Measurements from ENCODE around the gene SPRR1A. TPM values are rescaled to one million over a fixed set of nuclear protein-coding genes. Genes with fewer than 3 reads are reported as not detected.

SPRR1A gene
- total RNA-seq, 2 donors from 2014 or later: not detected

DNA sequence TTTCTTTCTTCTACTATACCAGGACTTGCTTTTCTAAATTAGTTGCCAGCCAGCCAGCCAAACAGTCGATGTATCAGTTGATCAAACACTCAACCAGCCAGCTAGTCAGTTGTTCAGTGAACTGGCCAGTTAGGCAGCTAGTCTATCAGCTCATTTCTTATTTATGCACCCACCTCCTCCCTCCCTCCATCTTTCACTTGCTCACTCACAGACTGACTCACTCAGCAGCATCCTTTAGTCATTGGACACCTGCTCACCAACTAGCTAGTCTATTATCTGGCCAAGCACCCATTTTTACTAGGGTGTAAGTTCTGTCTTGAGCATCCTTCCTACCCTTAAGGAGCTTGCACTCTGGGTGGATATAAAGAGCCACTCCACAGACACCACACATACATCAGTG lies 19.3 kb upstream of the SPRR1A start:
- WGBS, 2 experiments (ENCODE audit: insufficient coverage in 1 of 2, insufficient read length in 1 of 2): 46 to 57% methylated on average over 1 of the region's 1 CpG
- Histone ChIP-seq H3K4me3 (ENCODE audit: low read length) (no peak overlapping the region), H3K27ac (ENCODE audit: low read depth, low read length) (no peak overlapping the region), H3K4me1 (ENCODE audit: control insufficient read depth, insufficient read depth, low read length) (no peaks in the 10 kb centered on the region), H3K9ac (ENCODE audit: extremely low read depth, low read length, poor library complexity, severe bottlenecking) (no peak overlapping the region), H3K27me3 (ENCODE audit: control insufficient read depth, insufficient read depth, low read length, poor library complexity, severe bottlenecking) (no peaks in the 10 kb centered on the region), H3K36me3 (ENCODE audit: control insufficient read depth, insufficient read depth, low read length) (no peaks in the 10 kb centered on the region), H3K9me3 (ENCODE audit: control insufficient read depth, low read length) (peaks cover 31% of the 10 kb centered on the region)
- H3K4me3 Mint-ChIP-seq: no peak overlapping the region
- DNase-seq: no peak
- peaks cover 3% of the 10 kb centered on the region for H3K27me3 Mint-ChIP-seq (ENCODE audit: insufficient read depth)
- H3K36me3 Mint-ChIP-seq (ENCODE audit: low read depth): no peaks in the 10 kb centered on the region
- H3K4me1 Mint-ChIP-seq: peaks cover 1% of the 10 kb centered on the region
- TF ChIP-seq, protein P1, sequence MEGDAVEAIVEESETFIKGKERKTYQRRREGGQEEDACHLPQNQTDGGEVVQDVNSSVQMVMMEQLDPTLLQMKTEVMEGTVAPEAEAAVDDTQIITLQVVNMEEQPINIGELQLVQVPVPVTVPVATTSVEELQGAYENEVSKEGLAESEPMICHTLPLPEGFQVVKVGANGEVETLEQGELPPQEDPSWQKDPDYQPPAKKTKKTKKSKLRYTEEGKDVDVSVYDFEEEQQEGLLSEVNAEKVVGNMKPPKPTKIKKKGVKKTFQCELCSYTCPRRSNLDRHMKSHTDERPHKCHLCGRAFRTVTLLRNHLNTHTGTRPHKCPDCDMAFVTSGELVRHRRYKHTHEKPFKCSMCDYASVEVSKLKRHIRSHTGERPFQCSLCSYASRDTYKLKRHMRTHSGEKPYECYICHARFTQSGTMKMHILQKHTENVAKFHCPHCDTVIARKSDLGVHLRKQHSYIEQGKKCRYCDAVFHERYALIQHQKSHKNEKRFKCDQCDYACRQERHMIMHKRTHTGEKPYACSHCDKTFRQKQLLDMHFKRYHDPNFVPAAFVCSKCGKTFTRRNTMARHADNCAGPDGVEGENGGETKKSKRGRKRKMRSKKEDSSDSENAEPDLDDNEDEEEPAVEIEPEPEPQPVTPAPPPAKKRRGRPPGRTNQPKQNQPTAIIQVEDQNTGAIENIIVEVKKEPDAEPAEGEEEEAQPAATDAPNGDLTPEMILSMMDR (conservative IDR thresholded peaks at IDR 0.05): no peak
- no peak overlapping the region for H3K27ac Mint-ChIP-seq
- H3K9me3 Mint-ChIP-seq: peaks cover 41% of the 10 kb centered on the region

DNA sequence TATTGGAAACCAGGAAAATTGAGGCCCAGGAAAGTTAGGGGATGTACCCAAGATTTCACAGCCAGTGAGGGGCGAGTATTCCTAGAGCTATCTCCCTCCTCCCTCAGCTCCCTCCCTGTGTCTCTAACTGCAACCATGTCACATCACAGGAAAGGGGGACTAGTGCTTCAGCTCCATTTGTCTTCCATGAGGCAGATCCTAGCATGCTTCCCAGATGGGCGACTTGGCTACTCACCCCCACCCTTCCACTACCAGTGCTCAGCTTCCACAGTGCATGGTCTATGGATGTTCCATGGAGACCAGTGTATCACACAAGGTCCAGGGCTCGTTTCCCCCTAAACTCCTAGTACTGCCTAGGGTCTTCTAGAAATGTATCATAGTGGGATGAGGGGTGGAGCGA lies 18.0 kb upstream of the SPRR1A start:
- peaks cover 42% of the 10 kb centered on the region for H3K9me3 Mint-ChIP-seq
- H3K4me1 ChIP-seq (ENCODE audit: control insufficient read depth, insufficient read depth, low read length): no peaks in the 10 kb centered on the region
- DNase-seq: no peak
- TF ChIP-seq, protein P1 (conservative IDR thresholded peaks at IDR 0.05): no peak
- H3K9ac ChIP-seq (ENCODE audit: extremely low read depth, low read length, poor library complexity, severe bottlenecking): no peak overlapping the region
- peaks cover 3% of the 10 kb centered on the region for H3K27me3 Mint-ChIP-seq (ENCODE audit: insufficient read depth)
- no peaks in the 10 kb centered on the region for H3K36me3 ChIP-seq (ENCODE audit: control insufficient read depth, insufficient read depth, low read length)
- peaks cover 1% of the 10 kb centered on the region for H3K4me1 Mint-ChIP-seq
- H3K4me3 ChIP-seq (ENCODE audit: low read length): no peak overlapping the region
- no peaks in the 10 kb centered on the region for H3K27me3 ChIP-seq (ENCODE audit: control insufficient read depth, insufficient read depth, low read length, poor library complexity, severe bottlenecking)
- no peak overlapping the region for H3K4me3 Mint-ChIP-seq
- 50 to 77% methylated on average over 1 to 3 of the region's 4 CpGs for WGBS, 2 experiments (ENCODE audit: insufficient coverage in 1 of 2, insufficient read length in 1 of 2)
- peaks cover 30% of the 10 kb centered on the region for H3K9me3 ChIP-seq (ENCODE audit: control insufficient read depth, low read length)
- no peak overlapping the region for H3K27ac Mint-ChIP-seq
- H3K27ac ChIP-seq (ENCODE audit: low read depth, low read length): no peak overlapping the region
- H3K36me3 Mint-ChIP-seq (ENCODE audit: low read depth): no peaks in the 10 kb centered on the region

DNA sequence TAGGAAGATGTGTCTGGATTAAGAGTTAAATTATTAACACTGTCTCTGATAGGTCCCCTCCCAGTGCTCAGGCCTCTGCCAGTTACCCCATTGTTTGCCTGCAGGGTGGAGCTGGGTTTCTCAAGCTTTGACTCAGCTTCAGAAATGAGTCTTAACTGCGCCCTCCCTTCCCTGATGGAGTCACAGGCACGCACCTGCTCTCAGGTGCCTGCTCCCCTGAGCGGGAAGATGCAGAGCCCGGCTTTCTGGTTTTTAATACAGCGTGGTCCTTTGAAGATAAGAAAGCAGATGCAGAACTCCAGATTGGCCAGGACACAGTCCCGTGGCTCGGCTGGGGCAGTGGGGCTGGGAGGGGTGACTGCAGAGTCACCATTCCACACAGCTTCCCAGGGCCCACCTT lies 16.7 kb upstream of the SPRR1A start:
- WGBS, 2 experiments (ENCODE audit: insufficient coverage in 1 of 2, insufficient read length in 1 of 2): 71 to 75% methylated on average over 1 to 7 of the region's 7 CpGs
- no peak overlapping the region for H3K4me3 ChIP-seq (ENCODE audit: low read length)
- no peaks in the 10 kb centered on the region for H3K4me1 ChIP-seq (ENCODE audit: control insufficient read depth, insufficient read depth, low read length)
- Mint-ChIP-seq H3K4me3 (no peak overlapping the region), H3K27me3 (ENCODE audit: insufficient read depth) (peaks cover 3% of the 10 kb centered on the region), H3K9me3 (peaks cover 42% of the 10 kb centered on the region), H3K36me3 (ENCODE audit: low read depth) (no peaks in the 10 kb centered on the region), H3K4me1 (peaks cover 1% of the 10 kb centered on the region), H3K27ac (no peak overlapping the region)
- peaks cover 18% of the 10 kb centered on the region for H3K9me3 ChIP-seq (ENCODE audit: control insufficient read depth, low read length)
- TF ChIP-seq, protein P1 (conservative IDR thresholded peaks at IDR 0.05): no peak
- H3K9ac ChIP-seq (ENCODE audit: extremely low read depth, low read length, poor library complexity, severe bottlenecking): no peak overlapping the region
- H3K36me3 ChIP-seq (ENCODE audit: control insufficient read depth, insufficient read depth, low read length): no peaks in the 10 kb centered on the region
- H3K27ac ChIP-seq (ENCODE audit: low read depth, low read length): no peak overlapping the region
- no peaks in the 10 kb centered on the region for H3K27me3 ChIP-seq (ENCODE audit: control insufficient read depth, insufficient read depth, low read length, poor library complexity, severe bottlenecking)
- no peak for DNase-seq

Measured in endodermal cell (in vitro differentiated cells).